Measurements from ENCODE around the gene PKDREJ.

Gene PKDREJ

GRCh38 chr22:46286006-46286405 lies 22.9 kb upstream of the PKDREJ start:
- Histone ChIP-seq H3K27me3 (no peaks in the 10 kb centered on the region), H3K4me3 (ENCODE audit: low read depth, low read length) (no peak overlapping the region), H3K36me3 (peaks cover 21% of the 10 kb centered on the region), H3K4me1 (no peaks in the 10 kb centered on the region), H3K9me3 (no peaks in the 10 kb centered on the region)
- TF ChIP-seq CTCF (IDR thresholded peaks at IDR 0.05; ENCODE audit: low read depth, low read length) = no peak
- no peak for DNase-seq

- peaks cover 37% of the 10 kb centered on the region for H3K36me3 ChIP-seq
- H3K4me3 ChIP-seq (ENCODE audit: low read depth, low read length) = no peak overlapping the region
- no peak for TF ChIP-seq CTCF (IDR thresholded peaks at IDR 0.05; ENCODE audit: low read depth, low read length)
- H3K27me3 ChIP-seq = no peaks in the 10 kb centered on the region
- no peaks in the 10 kb centered on the region for H3K4me1 ChIP-seq
- H3K9me3 ChIP-seq = no peaks in the 10 kb centered on the region
- no peak for DNase-seq
These were observed 18.9 kb upstream of the PKDREJ start for GRCh38 chr22:46281866-46282678.

- H3K36me3 ChIP-seq = peaks cover 37% of the 10 kb centered on the region
- no peaks in the 10 kb centered on the region for H3K27me3 ChIP-seq
- no peak overlapping the region for H3K4me3 ChIP-seq (ENCODE audit: low read depth, low read length)
- H3K9me3 ChIP-seq = no peaks in the 10 kb centered on the region
- no peak for DNase-seq
- H3K4me1 ChIP-seq = no peaks in the 10 kb centered on the region
- no peak for TF ChIP-seq CTCF (IDR thresholded peaks at IDR 0.05; ENCODE audit: low read depth, low read length)
These were observed 18.0 kb upstream of the PKDREJ start for GRCh38 chr22:46280999-46281623.

GRCh38 chr22:46280063-46280817 lies 17.1 kb upstream of the PKDREJ start:
- H3K27me3 ChIP-seq = no peaks in the 10 kb centered on the region
- H3K36me3 ChIP-seq = peaks cover 45% of the 10 kb centered on the region
- H3K4me3 ChIP-seq (ENCODE audit: low read depth, low read length) = no peak overlapping the region
- no peak for DNase-seq
- H3K9me3 ChIP-seq = no peaks in the 10 kb centered on the region
- no peak for TF ChIP-seq CTCF (IDR thresholded peaks at IDR 0.05; ENCODE audit: low read depth, low read length)
- no peaks in the 10 kb centered on the region for H3K4me1 ChIP-seq

- H3K4me1 ChIP-seq = no peaks in the 10 kb centered on the region
- no peaks in the 10 kb centered on the region for H3K27me3 ChIP-seq
- H3K9me3 ChIP-seq = no peaks in the 10 kb centered on the region
- TF ChIP-seq CTCF (IDR thresholded peaks at IDR 0.05; ENCODE audit: low read depth, low read length) = no peak
- H3K4me3 ChIP-seq (ENCODE audit: low read depth, low read length) = no peak overlapping the region
- DNase-seq = no peak
- H3K36me3 ChIP-seq = peaks cover 44% of the 10 kb centered on the region
These were observed 15.8 kb upstream of the PKDREJ start for GRCh38 chr22:46278656-46279645.
